HFF-Myc (cell line): Measurements from ENCODE around the gene EPS8L3.

Source experiments
- DNase-seq: peaks from one replicate; pipeline ENCODE4 v3.0.0-alpha.2; 2011; ENCODE audit warnings: low read depth; ENCODE audit errors: extremely low read depth
- H3K4me3 ChIP-seq: replicated peaks from 2 replicates; pipeline ENCODE4 v1.5.1; 2011; ENCODE audit warnings: low read depth, mild to moderate bottlenecking, control low read depth, low read length
- CTCF ChIP-seq: IDR thresholded peaks from 2 replicates; pipeline ENCODE4 v1.5.1; 2012; ENCODE audit warnings: mild to moderate bottlenecking, low read depth, low read length, control low read depth; ENCODE audit errors: missing control alignments

EPS8L3 gene

GRCh38 chr1:109776911-109777310, 13.2 kb upstream of the EPS8L3 start:
- H3K4me3 ChIP-seq = no peak overlapping the region
- DNase-seq = no peak
- TF ChIP-seq CTCF = peak; percentile 96

DNA sequence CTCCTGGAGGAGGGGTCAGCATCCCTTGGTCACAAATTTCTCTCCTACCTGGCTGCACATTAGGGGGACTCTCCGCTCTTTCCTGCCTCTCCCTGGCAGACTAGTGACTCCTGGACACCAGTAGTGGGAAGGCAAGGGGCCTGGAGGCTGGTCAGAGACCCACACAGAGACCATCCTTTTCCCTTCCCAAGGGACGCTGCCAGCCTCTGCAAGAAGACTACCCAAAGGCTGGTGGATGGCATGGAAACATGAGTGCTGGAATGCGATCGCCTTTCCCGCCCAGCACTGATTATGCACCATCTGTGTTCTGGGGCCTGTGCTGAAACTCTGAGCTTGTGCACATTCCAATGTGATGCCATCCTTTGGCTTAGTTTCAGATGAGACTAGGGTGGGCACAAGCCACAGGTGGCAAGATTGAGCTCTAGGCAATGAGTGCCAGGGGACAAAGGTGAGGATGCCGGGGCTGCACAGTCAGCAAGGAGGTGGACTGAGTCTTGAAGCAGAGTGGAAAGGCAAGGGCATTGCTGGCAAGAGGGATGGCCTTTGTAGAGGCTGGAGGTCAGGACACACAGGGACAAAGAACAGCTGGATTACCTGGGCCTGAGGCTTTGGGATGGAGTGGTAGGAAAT, 12.6 kb upstream of the EPS8L3 start:
- TF ChIP-seq CTCF = no peak
- DNase-seq = no peak
- no peak overlapping the region for H3K4me3 ChIP-seq

DNA sequence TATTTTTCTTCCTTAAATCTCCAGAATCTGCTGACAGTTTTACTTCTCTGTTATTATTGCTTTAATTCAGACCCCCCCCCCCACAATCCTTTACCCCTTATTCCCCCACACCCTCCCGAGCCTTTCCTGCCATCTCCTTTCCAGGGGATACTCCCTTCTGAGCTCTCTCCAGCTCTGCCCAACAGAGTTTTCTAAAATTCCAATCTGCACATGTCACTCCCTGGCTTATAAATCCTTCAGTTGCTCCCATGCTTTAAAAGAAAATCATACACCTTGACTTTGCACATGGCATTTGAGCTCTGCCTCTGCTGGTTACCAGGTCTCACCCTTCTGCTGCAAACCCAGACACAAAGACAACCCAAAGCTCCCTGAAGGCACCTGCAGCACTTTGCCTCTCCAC, 11.7 kb upstream of the EPS8L3 start:
- no peak for TF ChIP-seq CTCF
- no peak for DNase-seq
- H3K4me3 ChIP-seq = no peak overlapping the region

GRCh38 chr1:109773900-109774485, 10.3 kb upstream of the EPS8L3 start:
- no peak overlapping the region for H3K4me3 ChIP-seq
- no peak for TF ChIP-seq CTCF
- DNase-seq = no peak

GRCh38 chr1:109773203-109773899, 9.6 kb upstream of the EPS8L3 start:
- peak; percentile 64 for DNase-seq

GRCh38 chr1:109772658-109773202, 9.0 kb upstream of the EPS8L3 start:
- TF ChIP-seq CTCF = no peak
- DNase-seq = no peak

More at GRCh38 chr1:109773203-109773899, 9.6 kb upstream of the EPS8L3 start:
- no peak overlapping the region for H3K4me3 ChIP-seq
- peak; percentile 88 for TF ChIP-seq CTCF

More at GRCh38 chr1:109772658-109773202, 9.0 kb upstream of the EPS8L3 start:
- no peak overlapping the region for H3K4me3 ChIP-seq
